Activated T-helper 1 cell treated with anti-CD3 and anti-CD28 coated beads, Interleukin-12 subunit alpha, Interleukin-12 subunit beta, Interleukin-2, Interleukin-4 antibody, amounts not matched to agents 30 ng/mL and 10 ng/mL and 1 ng/mL, durations not matched to agents 14 hours and 24 hours and 36 hours (primary cell): Measurements from ENCODE around the gene COL6A2. TPM values are rescaled to one million over a fixed set of nuclear protein-coding genes. Genes with fewer than 3 reads are reported as not detected.

Experiments
- DNase-seq: peaks from one replicate; pipeline ENCODE4 v3.0.0; 2021; ENCODE audit warnings: low spot score
- H3K27ac Mint-ChIP-seq: one replicate; pipeline ENCODE4 v1.8.0; 2021; ENCODE audit warnings: mild to moderate bottlenecking, mixed read lengths
- H3K27me3 Mint-ChIP-seq: one replicate; pipeline ENCODE4 v1.8.0; 2022; ENCODE audit warnings: mild to moderate bottlenecking, moderate library complexity, mixed read lengths; ENCODE audit not compliant: insufficient read depth
- H3K36me3 Mint-ChIP-seq: one replicate; pipeline ENCODE4 v1.8.0; 2021; ENCODE audit warnings: low read depth, mixed read lengths
- H3K4me1 Mint-ChIP-seq: one replicate; pipeline ENCODE4 v1.8.0; 2021; ENCODE audit warnings: low read depth, mixed read lengths
- H3K4me3 Mint-ChIP-seq: one replicate; pipeline ENCODE4 v1.8.0; 2021; ENCODE audit warnings: mild to moderate bottlenecking, moderate library complexity, mixed read lengths
- H3K9me3 Mint-ChIP-seq: one replicate; pipeline ENCODE4 v1.8.0; 2021; ENCODE audit warnings: mixed read lengths
- intact Hi-C: fragments of 100-400 bp; cut with micrococcal nuclease; formaldehyde crosslinking; loops from one replicate; pipeline ENCODE4 v1.15.1; 2024
- total RNA-seq: library from RNA; stranded (reverse); gene quantifications from 2 replicates; pipeline ENCODE4 v1.2.3, GENCODE V29; 2022

COL6A2 gene
- total RNA-seq, 1 donor from 2014 or later: 1.4 TPM

GRCh38 chr21:46126309-46127238 lies 28.7 kb downstream of the COL6A2 start:
- intact Hi-C loops: no loop called here
- DNase-seq: no peak
- Mint-ChIP-seq H3K4me3 (no peak overlapping the region), H3K27me3 (no peaks in the 10 kb centered on the region), H3K9me3 (no peaks in the 10 kb centered on the region), H3K27ac (no peak overlapping the region), H3K4me1 (no peaks in the 10 kb centered on the region), H3K36me3 (no peaks in the 10 kb centered on the region)

- DNase-seq: no peak
- Mint-ChIP-seq H3K4me1 (no peaks in the 10 kb centered on the region), H3K4me3 (no peak overlapping the region), H3K27ac (no peak overlapping the region), H3K27me3 (no peaks in the 10 kb centered on the region), H3K36me3 (no peaks in the 10 kb centered on the region), H3K9me3 (no peaks in the 10 kb centered on the region)
- intact Hi-C loops: no loop called here
These were observed 29.6 kb downstream of the COL6A2 start for GRCh38 chr21:46127239-46128105.

GRCh38 chr21:46128106-46128932 lies 30.4 kb downstream of the COL6A2 start:
- Mint-ChIP-seq H3K9me3 (no peaks in the 10 kb centered on the region), H3K4me3 (no peak overlapping the region), H3K36me3 (no peaks in the 10 kb centered on the region), H3K4me1 (no peaks in the 10 kb centered on the region), H3K27ac (no peak overlapping the region), H3K27me3 (no peaks in the 10 kb centered on the region)
- intact Hi-C loops: no loop called here
- DNase-seq: no peak

- Mint-ChIP-seq H3K4me3 (no peak overlapping the region), H3K4me1 (no peaks in the 10 kb centered on the region), H3K27ac (no peak overlapping the region), H3K27me3 (no peaks in the 10 kb centered on the region), H3K36me3 (no peaks in the 10 kb centered on the region), H3K9me3 (no peaks in the 10 kb centered on the region)
- DNase-seq: no peak
- intact Hi-C loops: no loop called here
These were observed 31.1 kb downstream of the COL6A2 start for GRCh38 chr21:46128933-46129571.

GRCh38 chr21:46129846-46130651 lies 32.1 kb downstream of the COL6A2 start:
- no peaks in the 10 kb centered on the region for H3K9me3 Mint-ChIP-seq

GRCh38 chr21:46130831-46131587 lies 33.1 kb downstream of the COL6A2 start:
- Mint-ChIP-seq H3K27ac (no peak overlapping the region), H3K36me3 (no peaks in the 10 kb centered on the region), H3K4me1 (no peaks in the 10 kb centered on the region), H3K9me3 (no peaks in the 10 kb centered on the region), H3K4me3 (no peak overlapping the region), H3K27me3 (no peaks in the 10 kb centered on the region)
- DNase-seq: no peak
- intact Hi-C loops: no loop called here

More at GRCh38 chr21:46129846-46130651, 32.1 kb downstream of the COL6A2 start:
- Mint-ChIP-seq H3K27me3 (no peaks in the 10 kb centered on the region), H3K36me3 (no peaks in the 10 kb centered on the region), H3K27ac (no peak overlapping the region), H3K4me3 (no peak overlapping the region), H3K4me1 (no peaks in the 10 kb centered on the region)
- intact Hi-C loops: no loop called here
- no peak for DNase-seq

- Mint-ChIP-seq H3K27ac (no peak overlapping the region), H3K9me3 (no peaks in the 10 kb centered on the region), H3K4me1 (no peaks in the 10 kb centered on the region), H3K4me3 (no peak overlapping the region), H3K27me3 (no peaks in the 10 kb centered on the region), H3K36me3 (no peaks in the 10 kb centered on the region)
- intact Hi-C loops: no loop called here
- no peak for DNase-seq
These were observed 33.6 kb downstream of the COL6A2 start for GRCh38 chr21:46131588-46131837.

- H3K9me3 Mint-ChIP-seq: no peaks in the 10 kb centered on the region
- H3K4me1 Mint-ChIP-seq: no peaks in the 10 kb centered on the region
- no peak for DNase-seq
- no peak overlapping the region for H3K27ac Mint-ChIP-seq
- no peaks in the 10 kb centered on the region for H3K27me3 Mint-ChIP-seq
- no peak overlapping the region for H3K4me3 Mint-ChIP-seq
- H3K36me3 Mint-ChIP-seq: no peaks in the 10 kb centered on the region
- intact Hi-C loops: no loop called here
These were observed 34.1 kb downstream of the COL6A2 start for GRCh38 chr21:46131838-46132651.

- H3K36me3 Mint-ChIP-seq: no peaks in the 10 kb centered on the region
- H3K9me3 Mint-ChIP-seq: no peaks in the 10 kb centered on the region
- DNase-seq: no peak
- intact Hi-C loops: no loop called here
- no peak overlapping the region for H3K4me3 Mint-ChIP-seq
- H3K4me1 Mint-ChIP-seq: no peaks in the 10 kb centered on the region
- no peaks in the 10 kb centered on the region for H3K27me3 Mint-ChIP-seq
- H3K27ac Mint-ChIP-seq: no peak overlapping the region
These were observed 38.0 kb downstream of the COL6A2 start for GRCh38 chr21:46135782-46136395.

GRCh38 chr21:46136739-46137349 lies 38.9 kb downstream of the COL6A2 start:
- Mint-ChIP-seq H3K4me3 (no peak overlapping the region), H3K27me3 (no peaks in the 10 kb centered on the region), H3K27ac (no peak overlapping the region), H3K36me3 (no peaks in the 10 kb centered on the region), H3K4me1 (no peaks in the 10 kb centered on the region), H3K9me3 (no peaks in the 10 kb centered on the region)
- intact Hi-C loops: no loop called here
- DNase-seq: no peak
